22Rv1 (cell line): ENCODE measurements around the gene AGL.
"Not testable (repeated sequence)": the region's sequence is repeated elsewhere in the genome, so short reads cannot be mapped to it uniquely, and the experiment has no call there.

Experiments used
- CTCF ChIP-seq: fragments of 450-650 bp; IDR thresholded peaks from 2 replicates; pipeline ENCODE4 v1.5.1; 2017; ENCODE audit warnings: mild to moderate bottlenecking
- ZFX ChIP-seq: fragments of 450-650 bp; IDR thresholded peaks from 2 replicates; pipeline ENCODE4 v1.6.1; 2017; ENCODE audit warnings: antibody characterized with exemption, borderline replicate concordance

- TF ChIP-seq CTCF, ZFX: not testable (repeated sequence)
Observed at GRCh38 chr1:99972066-99972465, 121.9 kb downstream of the AGL start.
